OCI-LY1 (cell line): ENCODE measurements around the gene GLT1D1.

Experiments used
- CTCF ChIP-seq: fragments of 200-600 bp; sonication (generic), shearing (Covaris generic); IDR thresholded peaks from 2 replicates; pipeline ENCODE4 v1.5.1; 2017; ENCODE audit warnings: mild to moderate bottlenecking, antibody characterized with exemption, low read length, moderate library complexity, mixed read lengths
- EZH2 ChIP-seq: fragments of 200-600 bp; sonication (generic), shearing (Covaris generic); IDR thresholded peaks from 2 replicates; pipeline ENCODE4 v1.8.0; 2017; ENCODE audit warnings: borderline replicate concordance, mixed run types, mild to moderate bottlenecking, antibody characterized with exemption, low read length, moderate library complexity, mixed read lengths

DNA sequence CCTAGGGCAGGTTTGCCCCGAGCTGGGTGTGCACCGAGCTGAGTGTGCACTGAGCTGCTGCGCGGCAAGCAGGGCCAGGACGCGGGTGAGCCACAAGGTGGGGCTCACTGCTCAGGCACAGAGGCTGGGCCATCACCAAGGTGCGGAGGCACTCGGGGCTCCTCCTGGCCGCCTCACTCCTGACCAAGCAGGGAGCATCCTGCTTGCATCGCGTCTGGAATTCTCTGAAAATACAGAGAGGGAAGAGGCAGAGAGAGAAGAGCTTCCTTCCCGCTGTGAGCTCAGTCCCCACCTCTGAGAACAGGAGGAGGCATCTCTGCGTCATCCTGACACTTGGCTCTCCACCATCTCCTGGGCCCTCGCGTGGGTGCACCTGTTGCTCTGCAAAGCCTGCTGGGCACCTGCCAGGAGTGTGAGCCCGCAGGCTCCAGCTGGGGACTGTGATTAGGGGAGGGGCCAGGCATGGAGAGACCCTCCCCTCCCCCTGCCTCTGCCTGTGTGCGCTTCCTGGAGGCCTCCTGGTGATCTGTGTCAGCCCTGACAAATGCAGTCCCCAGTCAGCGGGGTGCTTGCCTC is 116.3 kb downstream of the GLT1D1 start:
- peak; percentile 40 for TF ChIP-seq CTCF
- TF ChIP-seq EZH2: no peak
